GM23338 (cell line): ENCODE results near the gene SFXN5. TPM values are rescaled to one million over a fixed set of nuclear protein-coding genes. Genes with fewer than 3 reads are reported as not detected.

ENCODE experiments used
- EZH2phosphoT487 ChIP-seq: fragments of 200-600 bp; sonication (generic); IDR thresholded peaks from one replicate; pipeline ENCODE4 v1.8.1; 2018; ENCODE audit warnings: antibody characterized with exemption; ENCODE audit not compliant: unreplicated experiment
- polyA plus RNA-seq: library from polyadenylated mRNA; unstranded; fragments of >200 nt; fragmentation: Nextera tagmentation; extraction: Ambion mirVana; gene quantifications from 2 replicates; pipeline ENCODE4 v1.2.1, GENCODE V29; 2016
- total RNA-seq: library from RNA; depleted of rRNA; stranded (reverse); fragments of >200 nt; shearing (Covaris generic); gene quantifications from 2 replicates; pipeline ENCODE4 v1.2.3, GENCODE V29; 2014
- TF ChIP-seq, protein P1 (sequence below): fragments of 250-450 bp; sonication (Bioruptor Pico); IDR thresholded peaks from 2 replicates; pipeline ENCODE4 v1.5.0; 2020; ENCODE audit warnings: mild to moderate bottlenecking, moderate library complexity
- TF ChIP-seq, protein P2 (sequence below): IDR thresholded peaks from one replicate; pipeline ENCODE4 v1.6.1; 2018; ENCODE audit warnings: antibody characterized with exemption; ENCODE audit not compliant: unreplicated experiment

Gene SFXN5
- total and polyA plus RNA-seq, 2 experiments from 2014 or later = 23.6 to 25.8 TPM

DNA sequence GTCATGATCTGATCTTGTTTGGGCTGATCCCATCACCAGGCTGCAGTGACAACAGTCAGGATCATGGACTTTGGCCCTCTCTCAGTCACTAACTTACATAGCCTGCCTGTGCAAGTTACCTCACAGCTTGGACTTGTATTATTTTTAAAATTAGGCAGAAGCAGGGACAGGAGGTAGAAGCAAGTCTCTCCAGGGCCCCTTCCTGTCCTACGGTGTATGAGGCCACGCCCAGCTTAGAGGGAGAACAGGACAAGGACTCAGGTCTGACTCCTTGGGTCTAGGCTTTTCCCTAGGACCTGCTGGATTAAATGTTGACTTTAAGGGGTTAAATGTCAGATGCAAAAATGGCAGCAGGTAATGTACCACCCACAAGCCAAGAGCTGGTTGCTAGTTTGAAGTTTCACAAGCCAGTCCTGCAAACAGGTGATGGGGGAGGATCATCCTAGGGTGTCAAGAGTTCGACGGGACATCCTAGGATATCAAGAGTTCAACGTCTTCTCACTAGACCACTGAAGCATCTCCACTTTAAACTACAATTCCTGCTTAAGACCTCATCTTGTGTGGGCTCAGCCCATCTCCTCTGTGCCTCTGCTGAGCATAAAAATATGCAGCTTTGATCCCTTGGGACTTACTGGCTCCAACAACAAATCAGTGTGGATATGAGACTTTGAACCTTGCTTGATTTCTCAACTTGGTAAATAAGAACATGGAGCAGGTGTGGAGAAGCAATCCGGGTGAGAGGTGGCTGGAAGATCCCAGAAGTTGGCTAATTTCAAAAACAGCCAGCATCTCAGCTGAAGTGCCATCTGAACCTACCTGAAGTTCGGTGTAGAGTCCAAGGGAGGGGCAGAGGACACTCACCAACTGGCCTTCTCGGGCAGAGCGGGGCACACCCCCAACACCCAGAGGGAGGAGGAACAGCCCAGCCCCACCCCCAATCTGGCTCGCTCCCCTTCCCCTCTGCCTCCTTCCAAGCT is 39.5 kb downstream of the SFXN5 start (continued):
- TF ChIP-seq, protein P1, sequence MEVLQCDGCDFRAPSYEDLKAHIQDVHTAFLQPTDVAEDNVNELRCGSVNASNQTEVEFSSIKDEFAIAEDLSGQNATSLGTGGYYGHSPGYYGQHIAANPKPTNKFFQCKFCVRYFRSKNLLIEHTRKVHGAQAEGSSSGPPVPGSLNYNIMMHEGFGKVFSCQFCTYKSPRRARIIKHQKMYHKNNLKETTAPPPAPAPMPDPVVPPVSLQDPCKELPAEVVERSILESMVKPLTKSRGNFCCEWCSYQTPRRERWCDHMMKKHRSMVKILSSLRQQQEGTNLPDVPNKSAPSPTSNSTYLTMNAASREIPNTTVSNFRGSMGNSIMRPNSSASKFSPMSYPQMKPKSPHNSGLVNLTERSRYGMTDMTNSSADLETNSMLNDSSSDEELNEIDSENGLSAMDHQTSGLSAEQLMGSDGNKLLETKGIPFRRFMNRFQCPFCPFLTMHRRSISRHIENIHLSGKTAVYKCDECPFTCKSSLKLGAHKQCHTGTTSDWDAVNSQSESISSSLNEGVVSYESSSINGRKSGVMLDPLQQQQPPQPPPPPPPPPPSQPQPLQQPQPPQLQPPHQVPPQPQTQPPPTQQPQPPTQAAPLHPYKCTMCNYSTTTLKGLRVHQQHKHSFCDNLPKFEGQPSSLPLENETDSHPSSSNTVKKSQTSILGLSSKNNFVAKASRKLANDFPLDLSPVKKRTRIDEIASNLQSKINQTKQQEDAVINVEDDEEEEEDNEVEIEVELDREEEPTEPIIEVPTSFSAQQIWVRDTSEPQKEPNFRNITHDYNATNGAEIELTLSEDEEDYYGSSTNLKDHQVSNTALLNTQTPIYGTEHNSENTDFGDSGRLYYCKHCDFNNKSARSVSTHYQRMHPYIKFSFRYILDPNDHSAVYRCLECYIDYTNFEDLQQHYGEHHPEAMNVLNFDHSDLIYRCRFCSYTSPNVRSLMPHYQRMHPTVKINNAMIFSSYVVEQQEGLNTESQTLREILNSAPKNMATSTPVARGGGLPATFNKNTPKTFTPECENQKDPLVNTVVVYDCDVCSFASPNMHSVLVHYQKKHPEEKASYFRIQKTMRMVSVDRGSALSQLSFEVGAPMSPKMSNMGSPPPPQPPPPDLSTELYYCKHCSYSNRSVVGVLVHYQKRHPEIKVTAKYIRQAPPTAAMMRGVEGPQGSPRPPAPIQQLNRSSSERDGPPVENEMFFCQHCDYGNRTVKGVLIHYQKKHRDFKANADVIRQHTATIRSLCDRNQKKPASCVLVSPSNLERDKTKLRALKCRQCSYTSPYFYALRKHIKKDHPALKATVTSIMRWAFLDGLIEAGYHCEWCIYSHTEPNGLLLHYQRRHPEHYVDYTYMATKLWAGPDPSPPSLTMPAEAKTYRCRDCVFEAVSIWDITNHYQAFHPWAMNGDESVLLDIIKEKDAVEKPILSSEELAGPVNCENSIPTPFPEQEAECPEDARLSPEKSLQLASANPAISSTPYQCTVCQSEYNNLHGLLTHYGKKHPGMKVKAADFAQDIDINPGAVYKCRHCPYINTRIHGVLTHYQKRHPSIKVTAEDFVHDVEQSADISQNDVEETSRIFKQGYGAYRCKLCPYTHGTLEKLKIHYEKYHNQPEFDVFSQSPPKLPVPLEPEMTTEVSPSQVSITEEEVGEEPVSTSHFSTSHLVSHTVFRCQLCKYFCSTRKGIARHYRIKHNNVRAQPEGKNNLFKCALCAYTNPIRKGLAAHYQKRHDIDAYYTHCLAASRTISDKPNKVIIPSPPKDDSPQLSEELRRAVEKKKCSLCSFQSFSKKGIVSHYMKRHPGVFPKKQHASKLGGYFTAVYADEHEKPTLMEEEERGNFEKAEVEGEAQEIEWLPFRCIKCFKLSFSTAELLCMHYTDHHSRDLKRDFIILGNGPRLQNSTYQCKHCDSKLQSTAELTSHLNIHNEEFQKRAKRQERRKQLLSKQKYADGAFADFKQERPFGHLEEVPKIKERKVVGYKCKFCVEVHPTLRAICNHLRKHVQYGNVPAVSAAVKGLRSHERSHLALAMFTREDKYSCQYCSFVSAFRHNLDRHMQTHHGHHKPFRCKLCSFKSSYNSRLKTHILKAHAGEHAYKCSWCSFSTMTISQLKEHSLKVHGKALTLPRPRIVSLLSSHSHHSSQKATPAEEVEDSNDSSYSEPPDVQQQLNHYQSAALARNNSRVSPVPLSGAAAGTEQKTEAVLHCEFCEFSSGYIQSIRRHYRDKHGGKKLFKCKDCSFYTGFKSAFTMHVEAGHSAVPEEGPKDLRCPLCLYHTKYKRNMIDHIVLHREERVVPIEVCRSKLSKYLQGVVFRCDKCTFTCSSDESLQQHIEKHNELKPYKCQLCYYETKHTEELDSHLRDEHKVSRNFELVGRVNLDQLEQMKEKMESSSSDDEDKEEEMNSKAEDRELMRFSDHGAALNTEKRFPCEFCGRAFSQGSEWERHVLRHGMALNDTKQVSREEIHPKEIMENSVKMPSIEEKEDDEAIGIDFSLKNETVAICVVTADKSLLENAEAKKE (CRISPR knock-in tag) = no peak
- TF ChIP-seq EZH2phosphoT487 = no peak
- TF ChIP-seq, protein P2, sequence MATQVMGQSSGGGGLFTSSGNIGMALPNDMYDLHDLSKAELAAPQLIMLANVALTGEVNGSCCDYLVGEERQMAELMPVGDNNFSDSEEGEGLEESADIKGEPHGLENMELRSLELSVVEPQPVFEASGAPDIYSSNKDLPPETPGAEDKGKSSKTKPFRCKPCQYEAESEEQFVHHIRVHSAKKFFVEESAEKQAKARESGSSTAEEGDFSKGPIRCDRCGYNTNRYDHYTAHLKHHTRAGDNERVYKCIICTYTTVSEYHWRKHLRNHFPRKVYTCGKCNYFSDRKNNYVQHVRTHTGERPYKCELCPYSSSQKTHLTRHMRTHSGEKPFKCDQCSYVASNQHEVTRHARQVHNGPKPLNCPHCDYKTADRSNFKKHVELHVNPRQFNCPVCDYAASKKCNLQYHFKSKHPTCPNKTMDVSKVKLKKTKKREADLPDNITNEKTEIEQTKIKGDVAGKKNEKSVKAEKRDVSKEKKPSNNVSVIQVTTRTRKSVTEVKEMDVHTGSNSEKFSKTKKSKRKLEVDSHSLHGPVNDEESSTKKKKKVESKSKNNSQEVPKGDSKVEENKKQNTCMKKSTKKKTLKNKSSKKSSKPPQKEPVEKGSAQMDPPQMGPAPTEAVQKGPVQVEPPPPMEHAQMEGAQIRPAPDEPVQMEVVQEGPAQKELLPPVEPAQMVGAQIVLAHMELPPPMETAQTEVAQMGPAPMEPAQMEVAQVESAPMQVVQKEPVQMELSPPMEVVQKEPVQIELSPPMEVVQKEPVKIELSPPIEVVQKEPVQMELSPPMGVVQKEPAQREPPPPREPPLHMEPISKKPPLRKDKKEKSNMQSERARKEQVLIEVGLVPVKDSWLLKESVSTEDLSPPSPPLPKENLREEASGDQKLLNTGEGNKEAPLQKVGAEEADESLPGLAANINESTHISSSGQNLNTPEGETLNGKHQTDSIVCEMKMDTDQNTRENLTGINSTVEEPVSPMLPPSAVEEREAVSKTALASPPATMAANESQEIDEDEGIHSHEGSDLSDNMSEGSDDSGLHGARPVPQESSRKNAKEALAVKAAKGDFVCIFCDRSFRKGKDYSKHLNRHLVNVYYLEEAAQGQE = no peak
